NCI-H187 treated with DMSO at 0.1 percent for 48 hours (cell line): Measurements from ENCODE around the gene ZNF574.

Experiments used
- DNase-seq: peaks from one replicate; lab custom pipeline; 2025; lab: John Stamatoyannopoulos, UW

The ZNF574 gene

GRCh38 chr19:42126574-42126973 is 50.6 kb downstream of the ZNF574 start:
- DNase-seq = no peak

GRCh38 chr19:42129399-42130253 is 53.7 kb downstream of the ZNF574 start:
- no peak for DNase-seq

GRCh38 chr19:42130254-42130573 is 54.2 kb downstream of the ZNF574 start:
- no peak for DNase-seq
